H1 (cell line): Measurements from ENCODE around the gene SERPINB1. TPM values are rescaled to one million over a fixed set of nuclear protein-coding genes. Genes with fewer than 3 reads are reported as not detected.

Experiments
- CTCF ChIA-PET: fragments of 300-600 bp; sonication (Branson Sonifier 250); formaldehyde crosslinking; loops from one replicate; lab custom pipeline; 2021; ENCODE audit not compliant: partially characterized antibody; lab: Charles Lee
- POLR2A ChIA-PET: fragments of 300-600 bp; sonication (Branson Sonifier 250); formaldehyde crosslinking; loops from one replicate; lab custom pipeline; 2021; ENCODE audit warnings: inconsistent platforms; ENCODE audit not compliant: partially characterized antibody; lab: Charles Lee
- DNase-seq, 2 experiments: peaks; one replicate each; pipeline versions ENCODE4 v3.0.0 to v3.0.0-alpha.2; 2010 to 2022; ENCODE audit warnings: low spot score in 2 of 2, low read depth in 1 of 2, mixed read lengths in 1 of 2
- FAIRE-seq: peaks from 2 replicates; lab custom pipeline; 2011; peaks lifted over from hg19 to GRCh38; lab: Jason Lieb, UNC
- H2AFZ ChIP-seq: 2 replicates; pipeline ENCODE4 v1.8.1; 2012; ENCODE audit warnings: low read length, inconsistent platforms
- H2AK5ac ChIP-seq: 2 replicates; pipeline ENCODE4 v1.6.1; 2013; ENCODE audit warnings: low read depth, low read length
- H2BK120ac ChIP-seq: replicated peaks from 2 replicates; pipeline ENCODE3; 2013; ENCODE audit warnings: low read depth, low read length, inconsistent platforms
- H2BK12ac ChIP-seq: 2 replicates; pipeline ENCODE4 v1.6.1; 2013; ENCODE audit warnings: low read depth, low read length
- H2BK15ac ChIP-seq: 2 replicates; pipeline ENCODE4 v1.6.1; 2013; ENCODE audit warnings: low read length
- H2BK20ac ChIP-seq: 2 replicates; pipeline ENCODE4 v1.6.1; 2013; ENCODE audit warnings: low read length
- H2BK5ac ChIP-seq: 2 replicates; pipeline ENCODE4 v1.6.1; 2013; ENCODE audit warnings: low read depth, low read length
- H3K14ac ChIP-seq: 2 replicates; pipeline ENCODE4 v1.6.1; 2013; ENCODE audit warnings: inconsistent platforms; ENCODE audit not compliant: insufficient read length
- H3K18ac ChIP-seq: 2 replicates; pipeline ENCODE4 v1.6.1; 2013; ENCODE audit warnings: low read length; ENCODE audit errors: extremely low read depth
- H3K23ac ChIP-seq: 2 replicates; pipeline ENCODE4 v1.6.1; 2013; ENCODE audit warnings: inconsistent platforms; ENCODE audit not compliant: insufficient read length
- H3K23me2 ChIP-seq: 2 replicates; pipeline ENCODE4 v1.6.1; 2013; ENCODE audit warnings: low read depth, low read length
- H3K27ac ChIP-seq: 2 replicates; pipeline ENCODE4 v1.6.1; 2011; ENCODE audit warnings: low read depth, low read length, inconsistent platforms
- H3K27me3 ChIP-seq, 4 experiments: replicated peaks in 1 of 4; 1 replicate in 1 of 4; 2 replicates in 3 of 4; pipeline versions ENCODE4 v1.6.1 to v1.8.1; 2011 to 2013; ENCODE audit warnings: low read length in 3 of 4, mild to moderate bottlenecking in 3 of 4, inconsistent platforms in 2 of 4, mixed read lengths in 2 of 4, moderate library complexity in 1 of 4; ENCODE audit not compliant: control insufficient read depth in 3 of 4, insufficient read depth in 3 of 4; ENCODE audit errors: extremely low read depth in 1 of 4
- H3K36me3 ChIP-seq, 4 experiments: 2 replicates each; pipeline versions ENCODE4 v1.6.1 to v1.8.1; 2011 to 2013; ENCODE audit warnings: mild to moderate bottlenecking in 4 of 4, low read length in 3 of 4, moderate library complexity in 2 of 4, control low read depth in 1 of 4, inconsistent platforms in 1 of 4; ENCODE audit not compliant: insufficient read depth in 4 of 4, control insufficient read depth in 2 of 4
- H3K4ac ChIP-seq: replicated peaks from 2 replicates; pipeline ENCODE3; 2013; ENCODE audit warnings: low read length, low read depth, mixed read lengths, inconsistent platforms; ENCODE audit not compliant: insufficient read length
- H3K4me1 ChIP-seq, 4 experiments: replicated peaks in 1 of 4; 1 replicate in 1 of 4; 2 replicates in 3 of 4; pipeline versions ENCODE4 v1.6.1 to v1.8.1; 2011 to 2013; ENCODE audit warnings: low read length in 3 of 4, inconsistent platforms in 2 of 4, mixed read lengths in 1 of 4; ENCODE audit not compliant: insufficient read depth in 4 of 4, control insufficient read depth in 3 of 4
- H3K4me2 ChIP-seq, 2 experiments: 2 replicates each; pipeline versions ENCODE4 v1.6.1 to v1.8.1; 2011 to 2013; ENCODE audit warnings: low read depth in 2 of 2, low read length in 2 of 2, control low read depth in 1 of 2, inconsistent platforms in 1 of 2, mild to moderate bottlenecking in 1 of 2; ENCODE audit not compliant: insufficient read depth in 1 of 2
- H3K4me3 ChIP-seq, 4 experiments: fragments of 200-600, 300-600 bp in 1 of 4; sonication (generic), shearing (Covaris generic), sonication (Bioruptor Twin) in 1 of 4; 2 replicates each; pipeline versions ENCODE4 v1.5.1 to v1.8.1; 2011 to 2016; ENCODE audit warnings: low read length in 4 of 4, low read depth in 3 of 4, control low read depth in 2 of 4, inconsistent platforms in 2 of 4, mild to moderate bottlenecking in 2 of 4, mixed read lengths in 1 of 4, moderate library complexity in 1 of 4; ENCODE audit not compliant: insufficient read depth in 2 of 4; ENCODE audit errors: extremely low read depth in 1 of 4
- H3K56ac ChIP-seq: replicated peaks from 2 replicates; pipeline ENCODE3; 2013; ENCODE audit warnings: low read depth, mild to moderate bottlenecking, mixed read lengths, low read length, inconsistent platforms; ENCODE audit not compliant: insufficient read length
- H3K79me1 ChIP-seq: 2 replicates; pipeline ENCODE4 v1.6.1; 2013; ENCODE audit warnings: low read depth, low read length, control low read depth
- H3K79me2 ChIP-seq, 2 experiments: 2 replicates each; pipeline versions ENCODE4 v1.6.1 to v1.8.1; 2012 to 2013; ENCODE audit warnings: low read length in 2 of 2, mild to moderate bottlenecking in 2 of 2, inconsistent platforms in 1 of 2; ENCODE audit not compliant: insufficient read depth in 2 of 2, control insufficient read depth in 1 of 2
- H3K9ac ChIP-seq, 4 experiments: replicated peaks in 1 of 4; 1 replicate in 1 of 4; 2 replicates in 3 of 4; pipeline versions ENCODE4 v1.6.1 to v1.8.1; 2011 to 2013; ENCODE audit warnings: low read depth in 3 of 4, low read length in 3 of 4, control low read depth in 2 of 4, mild to moderate bottlenecking in 2 of 4, moderate library complexity in 2 of 4, inconsistent platforms in 1 of 4; ENCODE audit errors: extremely low read depth in 1 of 4
- H3K9me3 ChIP-seq, 2 experiments: 2 replicates each; pipeline versions ENCODE4 v1.6.1 to v1.8.1; 2012 to 2013; ENCODE audit warnings: mild to moderate bottlenecking in 2 of 2, moderate library complexity in 2 of 2, control low read depth in 1 of 2, inconsistent platforms in 1 of 2, low read depth in 1 of 2, low read length in 1 of 2, mixed read lengths in 1 of 2; ENCODE audit not compliant: insufficient read depth in 2 of 2
- H4K20me1 ChIP-seq, 2 experiments: replicated peaks in 1 of 2; 2 replicates each; pipeline versions ENCODE3 to v1.8.1; 2011 to 2013; ENCODE audit warnings: inconsistent platforms in 2 of 2, low read length in 2 of 2, mild to moderate bottlenecking in 1 of 2; ENCODE audit not compliant: insufficient read depth in 2 of 2, control insufficient read depth in 1 of 2
- H4K5ac ChIP-seq: 2 replicates; pipeline ENCODE4 v1.6.1; 2013; ENCODE audit warnings: low read length, low read depth, mixed read lengths, inconsistent platforms; ENCODE audit not compliant: insufficient read length
- H4K8ac ChIP-seq: 2 replicates; pipeline ENCODE4 v1.8.0; 2013; ENCODE audit warnings: mild to moderate bottlenecking, moderate library complexity, low read length, inconsistent platforms; ENCODE audit not compliant: insufficient read depth; ENCODE audit errors: extremely low read depth
- H4K91ac ChIP-seq: replicated peaks from 2 replicates; pipeline ENCODE3; 2013; ENCODE audit warnings: low read length, mixed read lengths, inconsistent platforms; ENCODE audit not compliant: insufficient read length
- CTCF ChIP-seq, 3 experiments: IDR thresholded peaks; 1 replicate in 2 of 3; 2 replicates in 1 of 3; pipeline versions ENCODE4 v1.5.1 to v1.6.1; 2011; ENCODE audit warnings: low read length in 3 of 3, mild to moderate bottlenecking in 3 of 3, inconsistent platforms in 2 of 3, low read depth in 1 of 3, moderate library complexity in 1 of 3; ENCODE audit not compliant: insufficient read depth in 1 of 3; ENCODE audit errors: control extremely low read depth in 1 of 3
- KDM5A ChIP-seq: fragments of 200-600 bp; IDR thresholded peaks from 2 replicates; pipeline ENCODE4 v1.7.1; 2012; ENCODE audit warnings: mild to moderate bottlenecking, low read length, inconsistent platforms, mixed read lengths
- POU5F1 ChIP-seq: IDR thresholded peaks from 2 replicates; pipeline ENCODE4 v1.6.1; 2011; ENCODE audit warnings: low read depth, mild to moderate bottlenecking, low read length, moderate library complexity
- SP1 ChIP-seq: IDR thresholded peaks from 2 replicates; pipeline ENCODE4 v1.6.1; 2011; ENCODE audit warnings: low read depth, low read length
- SRF ChIP-seq: IDR thresholded peaks from 2 replicates; pipeline ENCODE4 v1.6.1; 2011; ENCODE audit warnings: mild to moderate bottlenecking, low read depth, low read length, moderate library complexity
- WGBS, 2 experiments: shearing (Covaris generic) in 1 of 2; methylation state at CpG; one replicate each; pipeline versions ENCODE4 v1.1.6 to v1.1.7; 2013 to 2015; ENCODE audit warnings: low lambda C conversion rate in 2 of 2, mixed read lengths in 2 of 2, inconsistent platforms in 1 of 2, low coverage in 1 of 2, missing lambda C conversion rate in 1 of 2; ENCODE audit not compliant: insufficient replicate concordance in 2 of 2, insufficient coverage in 1 of 2, insufficient read length in 1 of 2; ENCODE audit errors: extremely low coverage in 1 of 2, missing lambda C conversion rate in 1 of 2; 5-methylcytosine and 5-hydroxymethylcytosine counted together
- polyA plus RNA-seq, 7 experiments: library from polyadenylated mRNA; depleted of rRNA in 3 of 7; stranded (reverse) in 5 of 7; unstranded in 2 of 7; fragments of >200 nt in 5 of 7; fragments of 200-250 nt in 2 of 7; gene quantifications; 1 replicate in 5 of 7; 2 replicates in 1 of 7; 4 replicates in 1 of 7; pipeline versions ENCODE4 v1.2.1 to v1.2.3, GENCODE V29; 2011 to 2013; ENCODE audit warnings: missing spikeins in 2 of 7, mixed read lengths in 2 of 7
- total RNA-seq: library from RNA; stranded (reverse); fragmentation: NEBNext Ultra II Directional; extraction: Animal tissue kit (Norgen Biotek cat#: 25700); gene quantifications from 2 replicates; pipeline ENCODE4 v1.2.1, GENCODE V29; 2021

The SERPINB1 gene
- total and polyA plus RNA-seq, 2 of the 8 experiments (the other 6 are each of a cell fraction or from before 2014, with no cell fraction given): 8.1 to 17.3 TPM

GRCh38 chr6:2839195-2839981 is 2.3 kb downstream of the SERPINB1 start:
- peaks cover 3 to 21% (median 5%) of the 10 kb centered on the region in 4 experiments; a peak in 7 of 8 replicates for H3K36me3 ChIP-seq
- no peak overlapping the region for H3K56ac ChIP-seq
- DNase-seq (no peak), FAIRE-seq (no peak)
- H3K4me2 ChIP-seq: no peak overlapping the region
- H3K23me2 ChIP-seq: peaks cover under 1% of the 10 kb centered on the region; the same call in 1 of the 2 replicates
- H3K18ac ChIP-seq: no peak overlapping the region
- no peak overlapping the region for H4K8ac ChIP-seq
- CTCF ChIA-PET: interaction anchor here (0.6 to 4.7 kb wide), 10 partner anchors 8 to 112 kb away, joined by 3 to 32 read pairs (median 3); no protein-coding TSS in a partner anchor
- no peak overlapping the region for H4K91ac ChIP-seq
- H3K4ac ChIP-seq: no peak overlapping the region
- no peak overlapping the region for H2BK120ac ChIP-seq
- H2BK5ac ChIP-seq: no peak overlapping the region
- H3K27me3 ChIP-seq: no peaks in the 10 kb centered on the region
- no peak overlapping the region for H2BK12ac ChIP-seq
- H2BK20ac ChIP-seq: no peak overlapping the region
- TF ChIP-seq SRF (no peak), SP1 (no peak), POU5F1 (no peak), KDM5A (no peak), CTCF (IDR thresholded peaks at IDR 0.05; ENCODE audit: control extremely low read depth in 1 of 3, insufficient read depth in 1 of 3, low read depth in 1 of 3, low read length in 3 of 3) (no peak)
- H3K79me2 ChIP-seq: no peaks in the 10 kb centered on the region
- no peak overlapping the region for H3K4me3 ChIP-seq
- no peak overlapping the region for H3K27ac ChIP-seq
- H2AFZ ChIP-seq: no peak overlapping the region
- peaks cover 6 to 17% (median 9%) of the 10 kb centered on the region in 4 experiments for H3K4me1 ChIP-seq
- WGBS, 2 experiments: 86% methylated on average over 9 of the region's 9 CpGs; no CpG with 5 or more reads in 1 of the 2 experiments
- no peak overlapping the region for H2AK5ac ChIP-seq
- H3K14ac ChIP-seq: no peak overlapping the region
- H3K79me1 ChIP-seq: no peaks in the 10 kb centered on the region
- no peaks in the 10 kb centered on the region for H3K9me3 ChIP-seq
- H3K23ac ChIP-seq: no peak overlapping the region
- no peaks in the 10 kb centered on the region for H4K20me1 ChIP-seq
- H4K5ac ChIP-seq: no peak overlapping the region
- no peak overlapping the region for H3K9ac ChIP-seq
- POLR2A ChIA-PET: interaction anchor here (0.7 to 2.0 kb wide), 5 partner anchors 11 to 98 kb away, joined by 3 to 5 read pairs (median 5); no protein-coding TSS in a partner anchor
- no peak overlapping the region for H2BK15ac ChIP-seq
